ENCODE results near the gene LSM3. TPM values are rescaled to one million over a fixed set of nuclear protein-coding genes. Genes with fewer than 3 reads are reported as not detected.
"Not testable (repeated sequence)": the region's sequence is repeated elsewhere in the genome, so short reads cannot be mapped to it uniquely, and the experiment has no call there.

Gene LSM3
- total RNA-seq, 1 donor: 15.6 TPM

- TF ChIP-seq CTCF (IDR thresholded peaks at IDR 0.05; ENCODE audit: insufficient read depth, low read length): no peak
- peak; percentile 18 for DNase-seq (ENCODE audit: low read depth)
Measured at GRCh38 chr3:14222457-14222856, 43.8 kb downstream of the LSM3 start.

GRCh38 chr3:14222900-14223594 lies 44.4 kb downstream of the LSM3 start:
- peak; percentile 23 for DNase-seq (ENCODE audit: low read depth)

More at GRCh38 chr3:14222457-14222856, 43.8 kb downstream of the LSM3 start:
- no peak overlapping the region for H3K4me3 ChIP-seq (ENCODE audit: low read depth, low read length)

GRCh38 chr3:14223595-14223994 lies 45.0 kb downstream of the LSM3 start:
- TF ChIP-seq CTCF (IDR thresholded peaks at IDR 0.05; ENCODE audit: insufficient read depth, low read length): no peak
- H3K4me3 ChIP-seq (ENCODE audit: low read depth, low read length): no peak overlapping the region
- no peak for DNase-seq (ENCODE audit: low read depth)

More at GRCh38 chr3:14222900-14223594, 44.4 kb downstream of the LSM3 start:
- no peak overlapping the region for H3K4me3 ChIP-seq (ENCODE audit: low read depth, low read length)
- no peak for TF ChIP-seq CTCF (IDR thresholded peaks at IDR 0.05; ENCODE audit: insufficient read depth, low read length)

GRCh38 chr3:14224895-14225294 lies 46.3 kb downstream of the LSM3 start:
- no peak for TF ChIP-seq CTCF (IDR thresholded peaks at IDR 0.05; ENCODE audit: insufficient read depth, low read length)
- no peak overlapping the region for H3K4me3 ChIP-seq (ENCODE audit: low read depth, low read length)
- DNase-seq (ENCODE audit: low read depth): peak; percentile 44

- no peak for DNase-seq (ENCODE audit: low read depth)
- TF ChIP-seq CTCF (IDR thresholded peaks at IDR 0.05; ENCODE audit: insufficient read depth, low read length): no peak
- no peak overlapping the region for H3K4me3 ChIP-seq (ENCODE audit: low read depth, low read length)
Measured at GRCh38 chr3:14225421-14225820, 46.8 kb downstream of the LSM3 start.

GRCh38 chr3:14226351-14226750 lies 47.7 kb downstream of the LSM3 start:
- DNase-seq (ENCODE audit: low read depth): not testable (repeated sequence)

GRCh38 chr3:14227856-14228255 lies 49.2 kb downstream of the LSM3 start:
- no peak for DNase-seq (ENCODE audit: low read depth)
- no peak overlapping the region for H3K4me3 ChIP-seq (ENCODE audit: low read depth, low read length)
- TF ChIP-seq CTCF (IDR thresholded peaks at IDR 0.05; ENCODE audit: insufficient read depth, low read length): no peak

More at GRCh38 chr3:14226351-14226750, 47.7 kb downstream of the LSM3 start:
- not testable (repeated sequence) for H3K4me3 ChIP-seq (ENCODE audit: low read depth, low read length)
